Right atrium auricular region (tissue), 2 donors: ENCODE results near the gene EIF4EBP2. TPM values are rescaled to one million over a fixed set of nuclear protein-coding genes. Genes with fewer than 3 reads are reported as not detected.

ENCODE experiments used
- DNase-seq: peaks from one replicate; pipeline ENCODE4 v3.0.0-alpha.2; 2019; ENCODE audit warnings: low spot score
- H3K27ac ChIP-seq, 2 donors: fragments of 200-600 bp; sonication (generic); 1 replicate in 1 of 2; 2 replicates in 1 of 2; pipeline ENCODE4 v1.5.1; 2016 to 2019
- H3K27me3 ChIP-seq, 2 donors: fragments of 200-600 bp; sonication (generic); one replicate each; pipeline versions ENCODE4 v1.5.1 to v1.6.0; 2017 to 2019
- H3K36me3 ChIP-seq: fragments of 200-600 bp; sonication (generic); one replicate; pipeline ENCODE4 v1.5.1; 2016
- H3K4me1 ChIP-seq, 2 donors: fragments of 200-600 bp; sonication (generic); one replicate each; pipeline versions ENCODE4 v1.5.1 to v1.6.0; 2017 to 2019
- H3K4me3 ChIP-seq, 2 donors: fragments of 200-600 bp; sonication (generic); 1 replicate in 1 of 2; 2 replicates in 1 of 2; pipeline ENCODE4 v1.5.1; 2017 to 2019; ENCODE audit warnings: mild to moderate bottlenecking in 1 of 2, moderate library complexity in 1 of 2
- H3K9me3 ChIP-seq, 2 donors: fragments of 200-600 bp; sonication (generic); one replicate each; pipeline ENCODE4 v1.5.1; 2019
- total RNA-seq, 2 donors: library from RNA; depleted of rRNA; stranded (reverse); fragments of >200 nt; gene quantifications; one replicate each; pipeline ENCODE4 v1.1.0, GENCODE V29; 2016
- TF ChIP-seq, protein P1 (sequence below), 2 donors: fragments of 200-600 bp; sonication (generic); IDR thresholded peaks; one replicate each; pipeline ENCODE4 v1.5.1; 2019; ENCODE audit warnings: antibody characterized with exemption in 2 of 2

EIF4EBP2 gene
- total RNA-seq, 2 donors from 2014 or later = 90.0 to 116 TPM

DNA sequence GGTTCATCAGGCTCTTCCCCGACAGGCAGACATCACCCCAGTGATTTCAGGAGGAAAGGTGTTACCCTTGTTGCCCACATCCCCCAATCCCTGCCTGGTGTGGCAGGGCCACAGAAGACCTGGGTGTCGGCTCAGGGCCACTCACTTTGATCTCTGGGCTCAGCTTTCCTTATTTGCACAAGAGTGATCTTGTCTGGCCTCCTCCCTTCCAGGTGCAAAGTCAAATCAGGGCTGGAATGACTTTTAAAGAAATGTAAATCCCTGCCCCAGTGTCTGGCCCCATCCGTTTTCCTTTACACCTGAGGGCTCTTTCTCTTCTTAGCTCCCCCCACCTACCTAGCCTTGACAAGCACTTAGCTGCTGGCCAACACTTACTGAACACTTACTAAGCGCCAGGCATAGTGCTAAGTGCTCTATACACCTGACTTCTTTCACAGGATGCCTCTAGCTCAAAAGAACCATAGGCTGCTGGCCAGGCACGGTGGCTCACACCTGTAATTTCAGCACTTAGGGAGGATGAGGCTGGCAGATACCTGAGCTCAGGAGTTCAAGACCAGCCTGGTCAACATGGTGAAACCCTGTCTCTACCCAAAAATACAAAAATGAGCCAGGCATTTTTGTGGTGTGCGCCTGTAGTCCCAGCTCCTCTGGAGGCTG lies 38.5 kb downstream of the EIF4EBP2 start:
- TF ChIP-seq, protein P1, sequence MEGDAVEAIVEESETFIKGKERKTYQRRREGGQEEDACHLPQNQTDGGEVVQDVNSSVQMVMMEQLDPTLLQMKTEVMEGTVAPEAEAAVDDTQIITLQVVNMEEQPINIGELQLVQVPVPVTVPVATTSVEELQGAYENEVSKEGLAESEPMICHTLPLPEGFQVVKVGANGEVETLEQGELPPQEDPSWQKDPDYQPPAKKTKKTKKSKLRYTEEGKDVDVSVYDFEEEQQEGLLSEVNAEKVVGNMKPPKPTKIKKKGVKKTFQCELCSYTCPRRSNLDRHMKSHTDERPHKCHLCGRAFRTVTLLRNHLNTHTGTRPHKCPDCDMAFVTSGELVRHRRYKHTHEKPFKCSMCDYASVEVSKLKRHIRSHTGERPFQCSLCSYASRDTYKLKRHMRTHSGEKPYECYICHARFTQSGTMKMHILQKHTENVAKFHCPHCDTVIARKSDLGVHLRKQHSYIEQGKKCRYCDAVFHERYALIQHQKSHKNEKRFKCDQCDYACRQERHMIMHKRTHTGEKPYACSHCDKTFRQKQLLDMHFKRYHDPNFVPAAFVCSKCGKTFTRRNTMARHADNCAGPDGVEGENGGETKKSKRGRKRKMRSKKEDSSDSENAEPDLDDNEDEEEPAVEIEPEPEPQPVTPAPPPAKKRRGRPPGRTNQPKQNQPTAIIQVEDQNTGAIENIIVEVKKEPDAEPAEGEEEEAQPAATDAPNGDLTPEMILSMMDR (IDR thresholded peaks at IDR 0.05) = no peak
- Histone ChIP-seq H3K27me3 (peaks cover 0 to 6% of the 10 kb centered on the region in 2 donors), H3K4me1 (peaks cover 0 to 28% of the 10 kb centered on the region in 2 donors), H3K27ac (no peak overlapping the region), H3K9me3 (no peaks in the 10 kb centered on the region), H3K4me3 (no peak overlapping the region), H3K36me3 (no peaks in the 10 kb centered on the region)
- no peak for DNase-seq

DNA sequence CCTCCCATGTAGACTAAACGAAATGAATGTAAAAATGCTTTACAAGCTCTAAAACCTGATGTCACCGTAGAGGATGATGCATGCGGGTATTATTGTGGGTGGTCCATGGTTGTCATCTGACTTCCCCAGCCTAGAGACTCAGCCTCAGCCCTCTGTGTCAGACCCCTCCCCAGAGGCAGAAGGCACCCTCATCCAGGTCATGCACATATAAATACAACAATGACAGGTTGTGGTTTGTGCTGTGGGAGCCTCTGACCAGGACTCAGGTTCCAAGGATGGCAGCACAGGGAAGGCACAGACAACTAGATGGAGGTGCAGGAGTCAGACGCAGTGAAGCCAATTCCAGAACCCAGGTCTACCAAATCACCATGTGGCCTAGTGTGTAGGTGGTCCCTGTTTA lies 40.8 kb downstream of the EIF4EBP2 start:
- no peaks in the 10 kb centered on the region for H3K9me3 ChIP-seq
- H3K27me3 ChIP-seq = peaks cover 0 to 6% of the 10 kb centered on the region in 2 donors
- TF ChIP-seq, protein P1 (IDR thresholded peaks at IDR 0.05) = no peak
- no peak overlapping the region for H3K27ac ChIP-seq
- no peaks in the 10 kb centered on the region for H3K36me3 ChIP-seq
- DNase-seq = no peak
- no peak overlapping the region for H3K4me3 ChIP-seq
- peaks cover 0 to 28% of the 10 kb centered on the region in 2 donors for H3K4me1 ChIP-seq

DNA sequence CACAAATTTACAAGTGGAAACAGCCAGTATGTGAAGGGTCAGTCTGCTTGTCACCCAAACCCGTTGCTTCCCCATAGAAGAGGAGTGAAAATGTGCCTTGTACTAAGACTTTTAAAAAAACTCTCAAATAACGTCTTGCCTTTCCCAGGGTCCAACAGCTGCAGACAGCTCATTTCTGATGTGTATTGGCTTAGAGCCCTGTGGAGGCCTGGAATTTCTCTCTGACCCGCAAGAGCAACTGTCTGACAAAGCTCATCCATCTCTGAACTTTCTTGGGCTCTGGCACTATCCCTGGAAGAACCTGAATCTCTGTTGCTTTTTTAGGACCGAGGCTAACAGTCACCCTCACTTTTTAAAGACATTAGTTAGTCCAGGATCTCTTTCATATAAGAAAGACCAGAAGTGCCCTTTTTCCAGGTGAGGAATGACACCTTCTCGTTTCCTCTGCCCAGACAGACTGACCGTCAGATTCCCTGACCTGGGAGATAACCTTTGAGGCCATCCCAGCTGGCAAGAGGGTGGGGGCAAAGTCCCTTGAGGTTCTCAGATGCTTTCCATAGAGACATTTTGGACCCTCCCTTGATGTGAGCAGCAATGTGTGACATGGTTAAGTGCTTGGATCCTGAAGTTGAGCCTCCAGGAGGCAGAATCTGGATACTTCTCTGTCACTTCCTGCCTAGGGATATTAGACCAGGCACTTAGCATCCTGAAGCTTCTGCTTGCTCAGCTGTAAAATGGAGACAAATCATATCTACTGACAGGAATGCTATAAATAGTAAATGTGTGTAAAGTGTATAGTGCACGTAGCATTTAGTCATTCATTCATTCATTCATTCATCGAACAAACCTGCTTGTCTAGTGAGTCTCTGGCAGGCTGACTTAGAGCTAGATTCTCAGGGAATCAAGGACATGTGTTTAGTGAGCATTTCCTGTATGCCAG lies 42.0 kb downstream of the EIF4EBP2 start:
- H3K36me3 ChIP-seq = no peaks in the 10 kb centered on the region
- no peaks in the 10 kb centered on the region for H3K27me3 ChIP-seq
- H3K4me3 ChIP-seq = no peak overlapping the region
- TF ChIP-seq, protein P1 (IDR thresholded peaks at IDR 0.05) = no peak
- H3K27ac ChIP-seq = no peak overlapping the region
- no peak for DNase-seq
- H3K4me1 ChIP-seq = peaks cover 0 to 19% of the 10 kb centered on the region in 2 donors
- no peaks in the 10 kb centered on the region for H3K9me3 ChIP-seq

DNA sequence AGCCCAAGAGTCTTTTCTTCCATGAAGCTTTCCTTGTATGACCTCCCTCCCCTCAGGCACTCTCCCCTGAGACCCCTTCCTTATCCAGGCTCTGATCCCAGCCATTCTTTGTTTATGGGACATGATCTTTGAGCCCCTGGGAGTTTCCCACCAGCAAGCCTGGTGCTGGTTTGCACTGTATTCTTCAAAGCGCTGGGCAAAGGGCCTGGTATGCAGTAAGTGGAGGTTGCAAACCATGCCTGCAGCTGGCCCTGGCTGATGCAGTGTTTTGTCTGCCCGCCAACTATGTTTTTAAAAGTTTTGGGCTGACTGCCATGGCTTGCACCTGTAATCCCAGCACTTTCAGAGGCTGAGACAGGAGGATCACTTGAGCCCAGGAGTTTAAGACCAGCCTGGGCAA lies 44.3 kb downstream of the EIF4EBP2 start:
- TF ChIP-seq, protein P1 (IDR thresholded peaks at IDR 0.05) = no peak
- Histone ChIP-seq H3K27ac (no peak overlapping the region), H3K4me1 (peaks cover 0 to 11% of the 10 kb centered on the region in 2 donors), H3K9me3 (no peaks in the 10 kb centered on the region), H3K36me3 (no peaks in the 10 kb centered on the region), H3K4me3 (no peak overlapping the region), H3K27me3 (no peaks in the 10 kb centered on the region)
- DNase-seq = no peak

DNA sequence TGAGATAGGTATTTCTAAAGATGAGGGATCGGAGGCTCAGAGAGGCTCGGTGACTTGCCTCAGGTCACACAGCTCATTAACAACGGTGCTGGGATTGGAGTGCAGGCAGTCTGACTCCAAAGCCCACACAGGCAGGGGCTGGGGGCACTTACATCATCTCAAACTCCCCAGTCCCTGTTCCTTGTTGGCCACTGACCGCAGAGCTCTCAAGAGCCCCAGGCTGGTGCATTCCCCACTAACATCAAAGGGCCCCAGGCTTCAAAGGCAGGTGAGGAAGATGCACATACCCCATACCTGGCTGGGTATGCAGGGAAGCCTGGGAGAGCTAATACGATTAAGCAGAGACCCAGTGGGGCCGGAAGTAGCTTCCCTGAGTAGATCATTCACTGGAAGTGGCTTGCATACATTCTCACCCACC lies 51.3 kb downstream of the EIF4EBP2 start:
- Histone ChIP-seq H3K4me1 (peaks cover 0 to 25% of the 10 kb centered on the region in 2 donors), H3K9me3 (no peaks in the 10 kb centered on the region), H3K27ac (no peak overlapping the region), H3K4me3 (no peak overlapping the region), H3K27me3 (no peaks in the 10 kb centered on the region), H3K36me3 (no peaks in the 10 kb centered on the region)
- DNase-seq = no peak
- TF ChIP-seq, protein P1 (IDR thresholded peaks at IDR 0.05) = no peak
